Measurements from ENCODE around the gene SNUPN.

DNA sequence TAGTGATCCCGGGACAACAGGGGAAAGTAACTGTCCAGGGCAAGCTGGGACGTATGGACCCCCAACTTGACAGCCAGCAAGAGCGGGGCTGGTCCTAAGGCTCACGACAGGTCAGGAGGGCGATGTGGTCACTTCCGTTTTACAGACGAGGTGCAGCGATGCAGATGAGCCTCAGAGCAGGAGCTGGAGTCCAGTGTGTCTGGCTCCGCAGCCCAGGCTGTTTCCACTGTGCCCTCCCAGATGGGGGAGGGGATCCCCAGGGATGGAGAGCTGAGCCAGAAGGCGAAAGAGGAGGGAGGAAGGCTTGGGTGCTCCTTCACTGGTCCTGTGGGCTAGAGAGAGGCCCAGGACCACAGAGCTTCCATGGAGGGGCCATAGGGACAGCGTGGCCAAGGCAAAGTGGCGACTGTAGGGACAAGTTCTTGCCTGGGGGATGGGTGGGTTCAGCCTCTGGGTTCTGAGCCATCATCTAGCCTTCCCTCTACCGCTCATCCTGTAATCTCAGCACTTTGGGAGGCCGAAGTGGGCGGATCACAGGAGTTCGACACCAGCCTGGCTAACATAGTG lies 27.9 kb upstream of the SNUPN start:
- TF ChIP-seq, protein P1, sequence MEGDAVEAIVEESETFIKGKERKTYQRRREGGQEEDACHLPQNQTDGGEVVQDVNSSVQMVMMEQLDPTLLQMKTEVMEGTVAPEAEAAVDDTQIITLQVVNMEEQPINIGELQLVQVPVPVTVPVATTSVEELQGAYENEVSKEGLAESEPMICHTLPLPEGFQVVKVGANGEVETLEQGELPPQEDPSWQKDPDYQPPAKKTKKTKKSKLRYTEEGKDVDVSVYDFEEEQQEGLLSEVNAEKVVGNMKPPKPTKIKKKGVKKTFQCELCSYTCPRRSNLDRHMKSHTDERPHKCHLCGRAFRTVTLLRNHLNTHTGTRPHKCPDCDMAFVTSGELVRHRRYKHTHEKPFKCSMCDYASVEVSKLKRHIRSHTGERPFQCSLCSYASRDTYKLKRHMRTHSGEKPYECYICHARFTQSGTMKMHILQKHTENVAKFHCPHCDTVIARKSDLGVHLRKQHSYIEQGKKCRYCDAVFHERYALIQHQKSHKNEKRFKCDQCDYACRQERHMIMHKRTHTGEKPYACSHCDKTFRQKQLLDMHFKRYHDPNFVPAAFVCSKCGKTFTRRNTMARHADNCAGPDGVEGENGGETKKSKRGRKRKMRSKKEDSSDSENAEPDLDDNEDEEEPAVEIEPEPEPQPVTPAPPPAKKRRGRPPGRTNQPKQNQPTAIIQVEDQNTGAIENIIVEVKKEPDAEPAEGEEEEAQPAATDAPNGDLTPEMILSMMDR (IDR thresholded peaks at IDR 0.05), result no peak
- TF ChIP-seq POLR2A (IDR thresholded peaks at IDR 0.05), result no peak

All from testis (tissue), 2 donors.